Stimulated activated CD8-positive, alpha-beta memory T cell treated with anti-CD3 and anti-CD28 coated beads, Interleukin-15, amount 100 ng/mL, for 48 hours (primary cell): ENCODE measurements around the gene PELI2.
A peak's percentile ranks its signal among the peaks of the same experiment; 100 is the strongest.

Experiments used
- DNase-seq, 2 donors: peaks; one replicate each; pipeline ENCODE4 v3.0.0-alpha.2; 2020; ENCODE audit warnings: low read depth in 2 of 2

The PELI2 gene

DNA sequence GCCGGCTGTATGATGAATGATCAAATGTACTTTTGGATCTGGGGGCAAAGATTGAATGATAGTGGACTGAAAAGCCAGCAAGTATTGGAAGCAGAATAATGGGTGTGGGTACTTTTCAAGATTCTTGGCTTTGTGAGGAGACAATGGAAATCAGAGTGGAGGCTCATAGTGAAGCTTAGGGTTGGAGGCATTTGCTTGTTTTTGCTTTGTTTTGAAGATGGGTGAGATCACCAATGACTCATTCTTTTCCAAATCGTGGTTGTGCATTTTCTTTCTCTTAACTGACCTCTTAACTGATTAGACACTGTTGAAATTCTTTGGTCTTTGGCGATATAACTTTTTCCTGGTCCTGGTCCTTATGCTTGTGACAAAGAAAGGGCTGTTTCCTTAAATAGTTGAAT lies 54.4 kb downstream of the PELI2 start:
- no peak for DNase-seq

GRCh38 chr14:56173365-56173922 lies 55.2 kb downstream of the PELI2 start:
- DNase-seq: no peak

DNA sequence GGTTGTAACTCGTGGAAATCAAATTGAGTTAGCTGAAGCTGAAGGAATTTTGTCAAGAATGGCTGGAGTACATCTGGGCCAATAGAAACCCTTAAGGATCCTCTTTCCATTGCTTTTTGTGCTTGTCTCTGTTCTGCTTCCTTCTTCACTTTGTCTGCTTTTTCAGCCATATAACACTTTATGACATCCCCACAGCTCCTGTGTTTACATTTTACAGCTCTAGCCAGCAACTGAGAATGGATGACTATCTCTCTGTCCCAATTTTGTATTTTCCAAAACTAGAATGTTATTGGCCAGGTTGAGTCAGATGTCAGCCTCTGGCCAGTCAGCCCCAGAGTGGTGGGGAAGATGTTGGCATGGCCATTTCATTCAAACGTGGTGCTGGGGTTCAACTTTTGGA lies 57.6 kb downstream of the PELI2 start:
- no peak for DNase-seq

- no peak for DNase-seq
Measured at GRCh38 chr14:56176530-56176929, 58.3 kb downstream of the PELI2 start.

DNA sequence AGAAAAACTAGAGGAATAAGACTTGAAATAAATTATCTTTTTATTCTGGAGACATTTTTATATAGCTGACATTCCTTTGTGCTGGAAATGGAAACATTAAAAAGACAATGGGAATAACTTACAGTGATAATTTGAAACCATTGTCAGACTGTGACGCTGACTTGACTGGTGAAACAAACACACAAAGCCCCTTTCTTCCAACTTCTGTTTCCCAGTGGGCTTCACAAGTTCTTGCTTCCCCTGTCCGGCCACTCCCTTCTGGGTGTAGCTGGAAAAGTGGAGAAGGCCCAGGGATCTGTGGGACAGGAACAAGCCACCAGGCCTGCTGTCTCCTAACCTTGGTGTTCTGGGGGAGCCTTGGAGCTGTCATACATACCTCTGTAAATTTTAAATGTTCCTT lies 58.8 kb downstream of the PELI2 start:
- no peak for DNase-seq

DNA sequence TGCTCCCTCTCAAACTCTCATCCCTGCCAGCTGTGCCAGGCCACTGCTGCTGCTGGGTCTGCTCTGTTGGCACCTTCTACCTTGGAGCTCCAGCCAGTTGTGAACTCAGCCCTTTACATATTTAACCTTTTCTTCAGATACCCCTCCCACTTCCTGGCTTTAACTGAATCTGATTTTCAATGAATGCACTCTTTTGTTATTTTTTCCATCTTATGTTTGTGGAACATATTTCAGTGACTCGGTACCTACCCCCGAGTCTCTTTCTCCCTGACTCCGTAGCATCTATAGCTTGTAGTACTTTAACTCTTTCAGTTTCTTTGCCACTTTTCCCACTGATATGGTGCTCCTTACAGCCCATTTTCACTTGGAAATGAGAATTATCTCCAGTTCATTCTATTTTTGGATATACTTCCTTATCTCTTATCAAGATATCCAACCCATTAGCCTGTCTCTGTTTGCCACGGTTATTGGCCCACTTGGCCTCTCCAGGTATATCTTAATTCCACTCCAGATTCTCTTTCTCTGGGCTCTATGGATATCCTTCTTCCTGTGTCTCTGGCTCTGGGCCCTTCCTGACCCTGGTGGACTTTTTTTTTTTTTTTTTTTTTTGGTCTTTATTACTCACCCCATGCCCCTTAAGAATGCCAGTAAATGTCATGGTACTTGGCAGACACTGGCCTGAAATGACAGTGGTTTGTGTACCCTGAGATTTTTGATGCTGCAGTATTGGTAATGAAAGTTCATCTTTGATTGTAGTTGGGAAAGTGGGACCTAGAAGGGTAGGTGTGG lies 62.7 kb downstream of the PELI2 start:
- no peak for DNase-seq

DNA sequence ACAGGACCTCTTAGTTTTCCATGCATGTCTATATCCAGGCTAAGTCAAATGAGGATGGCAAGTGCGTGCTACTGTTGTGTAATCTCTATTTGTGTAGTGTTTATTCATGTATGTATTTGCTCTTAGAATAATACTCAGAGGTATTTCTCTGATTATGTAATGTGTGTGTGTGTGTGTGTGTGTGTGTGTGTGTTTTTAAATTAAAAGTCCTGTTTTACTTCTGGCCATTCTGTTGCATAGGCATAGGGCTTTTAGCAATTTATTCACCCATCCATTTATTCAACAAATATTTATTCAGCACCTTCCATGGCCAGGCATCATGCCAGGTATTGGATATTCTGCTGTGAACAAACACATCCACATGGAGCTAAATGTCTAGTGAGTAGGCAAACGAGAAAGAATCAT lies 63.5 kb downstream of the PELI2 start:
- no peak for DNase-seq

GRCh38 chr14:56182410-56182809 lies 64.2 kb downstream of the PELI2 start:
- no peak for DNase-seq

- DNase-seq: no peak
Measured at GRCh38 chr14:56183631-56184157, 65.5 kb downstream of the PELI2 start.

DNA sequence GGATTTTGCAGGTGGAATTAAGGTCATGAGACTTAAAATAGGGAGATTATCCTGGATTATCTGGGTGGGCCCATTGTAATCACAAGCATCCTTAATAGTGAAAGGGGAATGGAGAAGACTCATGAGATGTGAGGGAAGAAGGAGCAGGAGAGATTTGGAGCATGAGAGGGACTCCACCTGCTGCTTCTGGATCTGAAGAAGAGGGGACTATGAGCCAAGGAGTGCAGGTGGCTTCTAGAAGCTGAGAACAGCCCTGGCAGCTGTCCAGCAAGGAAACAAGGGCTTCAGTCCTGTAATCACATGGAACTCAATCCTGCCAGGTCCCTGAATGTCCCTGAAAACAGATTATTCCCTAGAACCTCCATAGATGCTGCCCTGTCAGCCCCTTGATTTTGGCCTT lies 67.8 kb downstream of the PELI2 start:
- no peak for DNase-seq

GRCh38 chr14:56187736-56188135 lies 69.5 kb downstream of the PELI2 start:
- no peak for DNase-seq

GRCh38 chr14:56189307-56189706 lies 71.1 kb downstream of the PELI2 start:
- DNase-seq: no peak

DNA sequence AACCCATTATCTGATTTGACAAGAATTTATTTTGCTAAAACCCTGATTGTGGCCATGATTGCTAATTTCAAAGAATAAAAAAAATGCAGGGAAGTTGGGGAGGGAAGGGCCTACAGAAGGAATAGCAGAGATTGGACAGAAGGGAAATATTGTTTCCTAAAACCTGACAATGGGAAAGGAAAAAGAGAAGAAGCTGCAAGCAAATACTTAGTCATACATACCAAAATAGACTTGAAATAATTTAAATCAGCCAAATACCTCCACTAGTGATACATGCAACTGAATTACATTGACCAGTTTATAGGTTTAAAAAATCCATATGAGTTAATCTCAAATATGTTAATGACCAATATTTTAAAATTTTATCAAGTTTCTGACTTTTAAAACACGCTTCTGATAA lies 75.1 kb downstream of the PELI2 start:
- DNase-seq: no peak

DNA sequence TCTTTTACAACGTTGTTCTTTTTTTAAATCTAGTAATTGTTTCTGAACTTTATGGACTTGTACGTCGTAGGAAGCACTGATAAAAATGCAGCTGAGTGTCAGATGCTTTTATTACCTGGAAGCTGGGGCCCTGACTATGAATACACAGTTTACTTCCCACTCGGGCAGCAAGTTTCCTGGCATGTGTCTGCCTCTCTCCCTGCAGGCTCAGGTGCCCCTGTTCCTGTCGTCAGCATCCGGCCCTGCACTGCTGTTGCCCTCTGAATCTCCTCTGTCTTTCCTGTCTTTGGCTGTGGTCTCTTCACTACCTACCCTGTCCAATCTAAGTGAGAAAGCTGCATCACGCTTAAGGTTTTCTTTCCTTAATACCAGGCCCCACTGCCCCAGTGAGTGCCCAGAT lies 75.8 kb downstream of the PELI2 start:
- DNase-seq: no peak

- no peak for DNase-seq
Measured at GRCh38 chr14:56195223-56195622, 77.0 kb downstream of the PELI2 start.

DNA sequence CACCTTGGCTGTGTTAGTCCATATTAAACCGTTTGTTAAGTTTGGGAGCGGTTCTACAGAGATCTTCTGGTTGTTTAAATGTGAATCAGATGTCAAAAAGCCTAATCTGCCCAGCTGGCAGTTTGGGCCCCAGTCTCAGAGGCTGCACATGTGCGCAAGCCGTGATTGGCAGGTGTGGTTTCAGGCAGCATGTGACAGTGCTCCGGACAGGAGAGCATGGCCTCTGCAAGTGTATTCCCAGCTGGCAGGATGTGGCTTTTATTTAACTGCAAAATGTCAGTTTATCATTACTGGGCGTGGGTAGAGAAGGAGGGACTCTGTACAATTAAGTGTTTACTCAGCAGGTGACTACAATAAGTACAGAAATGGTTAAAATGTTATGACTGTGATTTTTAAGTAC lies 77.5 kb downstream of the PELI2 start:
- DNase-seq: peak; percentile 8

- no peak for DNase-seq
Measured at GRCh38 chr14:56196274-56196673, 78.1 kb downstream of the PELI2 start.

DNA sequence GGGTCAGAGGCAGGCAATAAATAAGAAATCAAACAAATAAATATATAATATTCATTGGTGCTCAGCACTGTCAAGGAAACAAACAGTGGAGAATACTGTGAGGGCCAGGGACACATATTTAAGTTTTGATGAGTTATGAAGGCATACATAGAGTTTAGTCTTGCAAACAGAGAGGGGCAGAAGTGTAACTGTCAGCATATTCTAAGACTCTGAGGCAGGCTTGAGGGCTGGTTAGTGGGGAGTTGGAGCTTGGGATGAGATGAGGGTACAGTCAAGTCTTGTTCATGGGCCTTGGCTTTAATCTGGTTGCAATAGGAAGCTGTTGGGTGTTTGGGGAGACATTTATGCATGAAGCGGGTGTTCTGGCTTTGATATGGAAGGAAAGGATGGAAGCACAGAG lies 78.9 kb downstream of the PELI2 start:
- no peak for DNase-seq

GRCh38 chr14:56198438-56198837 lies 80.2 kb downstream of the PELI2 start:
- DNase-seq: no peak

- no peak for DNase-seq
Measured at GRCh38 chr14:56199095-56199981, 81.1 kb downstream of the PELI2 start.

DNA sequence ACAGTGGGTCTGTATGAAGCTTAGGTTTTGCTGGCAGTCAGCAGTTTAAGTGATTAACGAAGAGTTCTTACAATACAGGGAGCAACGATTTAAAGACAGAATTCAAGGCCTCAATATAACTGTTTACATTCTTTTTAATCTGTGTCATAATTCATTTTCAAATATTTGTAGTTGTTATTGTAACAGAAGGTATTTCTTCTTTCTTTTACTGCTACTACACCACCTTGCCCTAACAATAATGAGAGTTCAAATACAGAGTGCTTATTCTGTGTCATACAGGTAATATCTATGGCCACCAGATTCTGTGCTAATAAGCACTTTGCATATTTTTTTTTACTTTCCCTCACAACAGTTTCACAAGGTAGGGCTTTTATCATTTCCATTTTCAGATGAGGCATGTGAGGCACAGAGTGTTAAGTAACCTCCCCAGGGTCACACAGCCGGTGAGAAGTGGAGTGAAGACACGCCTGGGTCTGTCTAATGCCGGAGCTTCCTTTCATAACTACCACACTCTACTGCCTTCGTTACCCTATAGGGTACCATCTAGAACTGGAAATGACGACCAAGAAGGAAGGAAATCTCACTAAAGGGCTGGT lies 81.9 kb downstream of the PELI2 start:
- no peak for DNase-seq

DNA sequence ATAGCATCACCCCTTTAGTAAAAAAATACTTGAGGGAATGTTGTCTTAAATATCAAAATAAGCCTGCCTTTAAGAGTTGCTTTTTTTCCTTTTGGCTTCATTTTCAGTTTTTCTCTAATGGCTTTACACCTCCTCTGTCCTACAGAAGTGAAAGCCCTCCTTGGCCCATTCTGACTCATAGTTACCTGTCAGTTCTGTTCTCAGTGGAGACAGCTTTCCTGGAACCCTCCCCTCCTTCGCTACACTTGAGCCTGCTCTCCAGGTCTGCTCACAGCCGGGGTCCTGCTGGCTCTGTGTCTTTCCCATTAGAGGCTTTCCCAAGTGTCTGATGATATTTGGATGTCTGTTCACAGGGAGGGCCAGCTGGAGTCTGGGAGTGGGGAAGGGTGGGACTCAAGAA lies 84.0 kb downstream of the PELI2 start:
- DNase-seq: no peak
